ENCODE data around the gene ITIH5. TPM values are rescaled to one million over a fixed set of nuclear protein-coding genes. Genes with fewer than 3 reads are reported as not detected.
"Not testable (repeated sequence)": the region's sequence is repeated elsewhere in the genome, so short reads cannot be mapped to it uniquely, and the experiment has no call there.

ITIH5 gene
- total RNA-seq, 8 experiments from 2014 or later, result 0.15 to 154 (median 1.8) TPM

DNA sequence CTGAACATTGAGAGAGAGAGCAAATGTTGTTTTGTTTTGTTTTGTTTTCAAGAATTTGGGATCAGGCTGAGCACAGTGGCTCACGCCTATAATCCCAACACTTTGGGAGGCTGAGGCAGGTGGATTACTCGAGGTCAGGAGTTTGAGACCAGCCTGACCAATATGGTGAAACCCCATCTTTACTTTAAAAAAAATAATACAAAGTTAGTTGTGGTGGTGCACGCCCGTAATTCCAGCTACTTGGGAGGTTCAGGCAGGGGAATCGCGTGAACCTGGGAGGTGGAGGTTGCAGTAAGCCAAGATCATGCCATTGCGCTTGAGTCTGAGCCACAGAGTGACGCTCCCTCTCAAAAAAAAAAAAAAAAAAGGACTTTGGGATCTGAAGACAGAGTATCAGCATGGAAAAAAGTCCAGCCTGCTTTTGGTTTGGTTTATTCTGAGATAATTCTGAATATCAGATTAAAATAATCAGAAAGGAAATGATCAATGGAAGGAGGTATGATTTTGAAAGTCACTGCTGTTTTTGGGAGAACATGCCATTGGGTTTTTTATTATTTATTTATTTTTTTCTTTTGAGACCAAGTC, 34.5 kb upstream of the ITIH5 start:
- Histone ChIP-seq H3K4me1 (replicated peaks in 1 of 2) (peaks cover 0 to 5% of the 10 kb centered on the region in 2 donors), H3K4me3 (no peak overlapping the region), H3K27ac (peak overlapping the region in 1 of 2 donors; percentile 3)
- no peak for ATAC-seq (replicated peaks in 6 of 8)
- WGBS, 10 experiments, result 36 to 100% (median 93%) methylated on average over 1 to 8 of the region's 8 CpGs; no CpG with 5 or more reads in 2 of the 10 experiments
- in situ Hi-C loops (cut with MboI; ENCODE audit: low pct_unique_long_range_greater_than_20kb in 2 of 9, low sequenced_read_pairs in 9 of 9, unreplicated experiment in 9 of 9), result no loop called here

DNA sequence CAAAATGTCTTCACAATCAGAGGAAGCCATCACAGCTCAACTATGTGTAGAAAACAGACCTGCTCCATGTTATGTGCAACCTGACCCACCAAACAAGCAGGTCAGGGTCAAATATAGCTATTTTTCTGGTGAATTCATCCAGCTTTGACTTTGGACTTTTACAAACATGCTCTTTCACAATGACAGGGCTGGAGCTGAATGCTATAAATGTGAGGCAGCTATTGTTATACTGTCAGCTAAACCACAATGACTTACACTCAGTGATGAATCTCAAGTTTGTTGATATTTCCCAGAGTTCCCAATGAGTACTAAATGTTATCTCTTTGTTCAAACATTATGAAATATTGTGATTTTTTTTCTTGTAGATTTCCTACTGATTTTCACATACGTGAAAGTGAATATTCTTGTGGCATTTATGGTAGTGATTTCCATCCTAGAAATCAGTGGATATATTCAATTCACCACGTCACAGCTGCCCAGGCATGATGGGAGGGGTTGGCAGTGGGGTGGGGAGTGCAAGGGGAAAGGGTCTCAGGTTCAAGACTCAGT, 33.9 kb upstream of the ITIH5 start:
- 0 to 100% (median 91%) methylated on average over 1 of the region's 2 CpGs; no CpG with 5 or more reads in 5 of the 10 experiments for WGBS, 10 experiments
- no peak overlapping the region for H3K4me3 ChIP-seq
- H3K27ac ChIP-seq, result peak overlapping the region in 1 of 2 donors; percentile 3
- peaks cover 0 to 5% of the 10 kb centered on the region in 2 donors for H3K4me1 ChIP-seq (replicated peaks in 1 of 2)
- in situ Hi-C loops (cut with MboI; ENCODE audit: low pct_unique_long_range_greater_than_20kb in 2 of 9, low sequenced_read_pairs in 9 of 9, unreplicated experiment in 9 of 9), result no loop called here
- ATAC-seq (replicated peaks in 6 of 8), result peak in 5 of 8 experiments; percentile 32 to 88 (median 58)

DNA sequence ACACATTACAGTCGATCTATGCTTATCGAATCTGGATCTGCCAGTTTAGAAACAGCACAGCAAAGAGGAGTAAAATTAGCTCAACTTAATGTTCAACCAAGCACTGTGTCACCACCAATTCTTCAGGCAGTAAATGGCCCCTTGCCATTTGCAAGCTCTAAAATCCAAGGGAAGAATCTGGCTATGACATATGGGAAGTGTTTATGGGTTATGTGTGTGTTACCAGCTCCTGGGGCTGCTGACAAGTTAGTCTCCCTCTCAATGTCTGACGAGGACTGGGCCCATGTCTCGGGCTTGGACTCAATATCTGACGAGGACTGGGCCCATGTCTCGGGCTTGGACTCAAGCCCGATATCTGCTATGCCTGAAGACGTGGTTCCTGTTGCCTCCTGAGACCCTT, 30.7 kb upstream of the ITIH5 start:
- no peak for ATAC-seq (replicated peaks in 6 of 8)
- 17 to 90% (median 86%) methylated on average over 1 to 6 of the region's 8 CpGs; no CpG with 5 or more reads in 4 of the 10 experiments for WGBS, 10 experiments
- Histone ChIP-seq H3K27ac (no peak overlapping the region), H3K4me3 (no peak overlapping the region), H3K4me1 (replicated peaks in 1 of 2) (peaks cover 0 to 5% of the 10 kb centered on the region in 2 donors)
- in situ Hi-C loops (cut with MboI; ENCODE audit: low pct_unique_long_range_greater_than_20kb in 2 of 9, low sequenced_read_pairs in 9 of 9, unreplicated experiment in 9 of 9), result loop anchor here in 4 of 9 experiments (25.0 kb wide), 2 partner anchors 160 to 185 kb away; no protein-coding TSS in a partner anchor

DNA sequence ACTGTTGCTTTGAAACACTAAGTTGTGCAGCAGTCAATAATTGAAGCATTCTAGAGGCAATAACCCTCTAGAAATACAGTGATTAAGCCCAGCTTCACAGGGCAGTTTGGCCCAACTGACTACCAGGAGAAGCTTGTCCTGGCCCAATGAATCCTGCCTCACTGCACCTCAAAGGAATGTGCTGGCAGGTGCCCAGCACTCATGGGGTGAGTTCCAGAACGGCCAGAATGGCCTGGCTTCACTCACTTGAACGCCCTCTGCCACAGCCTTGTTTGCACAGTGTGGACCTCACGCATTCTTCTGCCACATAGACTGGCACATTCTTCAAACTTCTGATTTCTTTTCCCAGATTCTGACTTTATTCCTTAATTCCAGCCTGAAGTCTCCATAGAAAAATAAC, 29.8 kb upstream of the ITIH5 start:
- ATAC-seq (replicated peaks in 6 of 8), result peak in 1 of 8 experiments; percentile 72
- Histone ChIP-seq H3K27ac (no peak overlapping the region), H3K4me1 (replicated peaks in 1 of 2) (peaks cover 0 to 5% of the 10 kb centered on the region in 2 donors), H3K4me3 (no peak overlapping the region)
- WGBS, 10 experiments, result 27 to 85% (median 75%) methylated on average over 1 to 3 of the region's 3 CpGs; no CpG with 5 or more reads in 5 of the 10 experiments
- in situ Hi-C loops (cut with MboI; ENCODE audit: low pct_unique_long_range_greater_than_20kb in 2 of 9, low sequenced_read_pairs in 9 of 9, unreplicated experiment in 9 of 9), result loop anchor here in 4 of 9 experiments (25.0 kb wide), 2 partner anchors 159 to 184 kb away; no protein-coding TSS in a partner anchor

DNA sequence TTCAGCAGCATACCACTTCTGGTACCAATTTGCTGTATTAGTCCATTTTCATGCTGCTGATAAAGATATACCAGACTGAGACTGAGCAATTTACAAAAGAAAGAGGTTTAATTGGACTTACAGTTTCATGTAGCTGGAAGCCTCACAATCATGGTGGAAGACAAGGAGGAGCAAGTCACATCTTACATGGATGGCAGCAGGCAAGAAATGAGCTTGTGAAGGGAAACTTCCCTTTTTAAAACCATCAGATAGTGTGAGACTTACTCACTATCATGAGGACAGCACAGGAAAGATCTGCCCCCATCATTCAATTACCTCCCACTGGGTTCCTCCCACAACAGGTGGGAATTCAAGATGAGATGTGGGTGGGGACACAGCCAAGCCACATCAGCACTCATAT, 26.4 kb upstream of the ITIH5 start:
- in situ Hi-C loops (cut with MboI; ENCODE audit: low pct_unique_long_range_greater_than_20kb in 2 of 9, low sequenced_read_pairs in 9 of 9, unreplicated experiment in 9 of 9), result loop anchor here in 4 of 9 experiments (25.0 kb wide), 2 partner anchors 156 to 181 kb away; no protein-coding TSS in a partner anchor
- H3K4me1 ChIP-seq (replicated peaks in 1 of 2); H3K4me3 ChIP-seq; H3K27ac ChIP-seq; ATAC-seq (replicated peaks in 6 of 8): not testable (repeated sequence)

DNA sequence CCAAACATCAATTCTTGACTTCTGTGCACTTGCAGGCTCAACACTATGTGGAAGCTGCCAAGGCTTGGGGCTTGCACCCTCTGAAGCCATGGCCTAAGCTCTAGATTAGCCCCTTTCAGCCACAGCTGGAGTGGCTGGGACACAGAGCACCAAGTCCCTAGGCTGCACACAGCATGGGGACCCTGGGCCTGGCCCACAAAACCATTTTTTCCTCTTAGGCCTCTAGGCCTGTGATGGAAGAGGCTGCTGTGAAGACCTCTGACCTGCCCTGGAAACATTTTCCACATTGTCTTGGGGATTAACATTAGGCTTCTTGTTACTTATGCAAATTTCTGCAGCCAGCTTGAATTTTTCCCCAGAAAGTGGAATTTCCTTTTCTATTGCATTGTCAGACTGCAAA, 25.6 kb upstream of the ITIH5 start:
- ATAC-seq (replicated peaks in 6 of 8); H3K27ac ChIP-seq; H3K4me1 ChIP-seq (replicated peaks in 1 of 2); H3K4me3 ChIP-seq: not testable (repeated sequence)
- in situ Hi-C loops (cut with MboI; ENCODE audit: low pct_unique_long_range_greater_than_20kb in 2 of 9, low sequenced_read_pairs in 9 of 9, unreplicated experiment in 9 of 9), result loop anchor here in 4 of 9 experiments (25.0 kb wide), 2 partner anchors 155 to 180 kb away; no protein-coding TSS in a partner anchor

DNA sequence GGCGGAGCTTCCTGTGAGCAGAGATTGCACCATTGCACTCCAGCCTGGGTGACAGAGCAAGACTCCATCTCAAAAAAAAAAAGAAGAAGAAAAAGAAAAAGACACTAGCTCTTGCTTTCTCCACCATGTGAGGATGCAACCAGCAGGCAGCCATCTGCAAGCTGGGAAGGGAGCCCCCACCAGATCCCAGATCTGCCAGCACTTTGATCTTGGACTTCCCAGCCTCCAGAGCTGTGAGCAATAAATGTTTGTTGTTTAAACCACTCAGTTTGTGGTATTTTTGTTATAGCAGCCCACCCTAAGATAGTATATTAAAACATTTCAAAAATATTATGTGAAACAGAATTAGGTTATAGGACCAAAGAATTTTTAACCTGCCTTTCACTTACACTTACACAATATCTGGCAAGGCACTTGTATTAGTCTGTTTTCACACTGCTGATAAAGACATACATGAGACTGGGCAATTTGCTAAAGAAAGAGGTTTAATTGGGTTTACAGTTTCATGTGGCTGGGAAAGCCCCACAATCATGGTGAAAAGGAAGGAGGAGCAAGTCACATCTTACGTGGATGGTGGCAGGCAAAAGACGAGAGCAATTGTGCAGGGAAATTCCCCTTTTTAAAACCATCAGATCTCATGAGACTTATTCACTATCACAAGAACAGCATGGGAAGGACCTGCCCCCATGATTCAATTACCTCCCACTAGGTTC, 24.3 kb upstream of the ITIH5 start:
- 0 to 100% (median 45%) methylated on average over 1 to 3 of the region's 3 CpGs; no CpG with 5 or more reads in 2 of the 10 experiments for WGBS, 10 experiments
- not testable (repeated sequence) for H3K4me1 ChIP-seq (replicated peaks in 1 of 2); H3K4me3 ChIP-seq; ATAC-seq (replicated peaks in 6 of 8); H3K27ac ChIP-seq
- in situ Hi-C loops (cut with MboI; ENCODE audit: low pct_unique_long_range_greater_than_20kb in 2 of 9, low sequenced_read_pairs in 9 of 9, unreplicated experiment in 9 of 9), result loop anchor here in 4 of 9 experiments (25.0 kb wide), 2 partner anchors 154 to 179 kb away; no protein-coding TSS in a partner anchor

DNA sequence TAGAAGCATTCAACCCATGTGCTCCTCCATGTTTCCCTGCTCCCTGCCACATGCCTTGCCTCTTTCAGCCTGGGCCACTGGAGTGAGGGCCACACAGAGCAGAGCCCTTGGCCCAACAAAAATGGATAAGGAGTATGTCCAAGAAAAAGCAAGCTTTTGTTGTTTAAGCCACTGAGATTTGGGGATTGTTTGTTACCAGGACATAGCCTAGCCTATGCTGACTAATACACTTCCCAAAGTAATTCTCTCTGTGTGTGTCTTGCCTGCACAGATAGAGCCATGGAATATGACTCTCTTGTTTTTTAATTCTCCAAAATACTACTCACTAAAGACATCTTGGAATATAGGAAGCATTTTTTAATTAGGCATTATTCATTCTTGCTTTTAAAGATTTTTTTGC, 22.8 kb upstream of the ITIH5 start:
- in situ Hi-C loops (cut with MboI; ENCODE audit: low pct_unique_long_range_greater_than_20kb in 2 of 9, low sequenced_read_pairs in 9 of 9, unreplicated experiment in 9 of 9), result loop anchor here in 7 of 9 experiments (10.0 to 25.0 kb wide), 4 partner anchors 152 to 177 kb away; no protein-coding TSS in a partner anchor
- Histone ChIP-seq H3K27ac (no peak overlapping the region), H3K4me1 (replicated peaks in 1 of 2) (peaks cover 3% of the 10 kb centered on the region in 2 donors), H3K4me3 (no peak overlapping the region)
- ATAC-seq (replicated peaks in 6 of 8), result no peak

DNA sequence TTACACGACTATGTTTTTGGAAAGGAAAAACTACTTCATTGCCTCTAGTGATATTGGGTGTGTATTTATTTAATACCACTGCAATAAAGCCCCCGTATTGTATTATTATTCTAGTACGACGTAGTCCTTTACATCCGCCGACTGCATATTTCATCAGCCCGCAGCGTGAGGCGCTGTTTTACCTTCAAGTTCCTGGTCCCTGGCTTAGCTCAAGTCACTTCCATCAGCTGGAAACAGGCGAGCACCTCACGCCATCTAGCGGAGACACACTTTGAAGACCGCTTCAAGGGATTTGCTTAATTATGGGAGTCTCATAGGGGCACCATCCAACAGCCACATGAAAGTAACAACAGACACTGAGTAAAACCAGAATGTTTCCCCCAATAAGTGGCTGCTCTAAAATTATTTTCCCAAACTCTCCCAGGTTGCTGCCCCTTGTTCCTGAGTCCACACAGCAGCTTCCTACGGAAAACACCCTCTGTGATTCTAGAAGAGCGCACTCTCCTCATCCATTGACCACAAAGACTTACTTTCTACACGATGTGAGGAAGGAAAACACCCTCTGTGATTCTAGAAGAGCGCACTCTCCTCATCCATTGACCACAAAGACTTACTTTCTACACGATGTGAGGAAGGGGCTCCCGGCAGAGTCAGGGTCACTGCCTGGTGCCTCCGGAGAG, 20.6 kb upstream of the ITIH5 start:
- in situ Hi-C loops (cut with MboI; ENCODE audit: low pct_unique_long_range_greater_than_20kb in 2 of 9, low sequenced_read_pairs in 9 of 9, unreplicated experiment in 9 of 9), result loop anchor here in 7 of 9 experiments (10.0 to 25.0 kb wide), 4 partner anchors 150 to 175 kb away; no protein-coding TSS in a partner anchor
- Histone ChIP-seq H3K27ac (no peak overlapping the region), H3K4me3 (no peak overlapping the region), H3K4me1 (replicated peaks in 1 of 2) (peaks cover 3% of the 10 kb centered on the region in 2 donors)
- ATAC-seq (replicated peaks in 6 of 8), result peak; percentile 92 to 100 (median 97)
- WGBS, 10 experiments, result 10 to 65% (median 18%) methylated on average over 4 to 19 of the region's 20 CpGs; no CpG with 5 or more reads in 1 of the 10 experiments

DNA sequence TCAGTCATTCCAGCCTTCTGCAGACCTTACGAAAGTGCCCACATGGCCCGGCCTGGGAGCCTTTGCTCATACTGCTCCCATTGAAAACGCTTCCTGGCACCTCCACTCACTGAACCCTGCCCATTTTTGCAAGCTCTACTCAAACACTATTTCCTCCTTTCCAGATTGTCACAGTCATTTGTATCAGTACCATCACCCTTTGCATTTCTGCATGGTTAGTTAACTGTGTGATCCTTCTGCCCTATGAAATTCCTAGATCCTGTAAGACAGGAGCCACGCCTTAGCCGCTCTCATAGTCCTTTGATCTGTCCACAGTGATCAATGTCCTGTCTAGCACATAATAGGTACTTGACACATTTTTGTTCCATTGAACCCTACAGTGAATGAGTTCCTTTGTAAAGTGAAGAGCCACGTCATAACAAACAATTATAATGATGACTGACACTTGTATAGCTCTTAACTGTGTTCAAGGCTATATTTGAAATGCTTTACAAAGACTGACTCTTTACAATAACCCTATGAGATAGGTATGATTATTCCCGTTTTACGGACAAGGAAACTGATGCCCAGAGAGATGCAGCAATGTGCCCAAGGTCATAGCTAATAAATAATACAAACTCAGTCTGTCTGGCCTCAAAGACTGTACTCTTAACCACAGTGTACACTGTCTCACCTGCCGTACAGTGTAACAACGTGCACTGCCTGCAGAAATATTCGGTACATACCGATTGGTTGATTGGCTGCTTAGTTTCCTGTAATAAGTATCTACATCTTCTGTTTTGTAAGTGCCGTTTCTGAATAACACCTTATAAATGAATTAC, 19.8 kb upstream of the ITIH5 start:
- in situ Hi-C loops (cut with MboI; ENCODE audit: low pct_unique_long_range_greater_than_20kb in 2 of 9, low sequenced_read_pairs in 9 of 9, unreplicated experiment in 9 of 9), result loop anchor here in 7 of 9 experiments (10.0 to 25.0 kb wide), 4 partner anchors 149 to 174 kb away; no protein-coding TSS in a partner anchor
- no peak overlapping the region for H3K4me3 ChIP-seq
- ATAC-seq (replicated peaks in 6 of 8), result peak in 7 of 8 experiments; percentile 24 to 71 (median 55)
- peaks cover 3% of the 10 kb centered on the region in 2 donors for H3K4me1 ChIP-seq (replicated peaks in 1 of 2)
- no peak overlapping the region for H3K27ac ChIP-seq
- WGBS, 10 experiments, result 38 to 66% (median 56%) methylated on average over 4 to 13 of the region's 13 CpGs

DNA sequence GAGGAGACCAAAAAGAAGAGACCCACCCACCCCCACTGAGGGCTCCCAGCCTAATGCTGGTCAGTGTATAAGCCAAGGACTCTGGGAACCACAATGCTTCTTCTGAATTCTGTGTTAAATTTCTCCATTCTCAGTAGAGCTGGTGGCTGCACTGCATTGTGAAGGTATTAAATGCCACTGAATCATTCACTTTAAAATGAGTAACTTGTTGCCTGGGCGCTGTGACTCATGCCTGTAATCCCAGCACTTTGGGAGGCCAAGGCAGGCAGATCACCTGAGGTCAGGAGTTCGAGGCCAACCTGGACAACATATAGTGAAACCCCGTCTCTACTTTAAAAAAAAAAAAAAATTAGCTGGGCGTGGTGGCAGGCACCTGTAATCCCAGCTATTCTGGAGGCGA, 13.3 kb upstream of the ITIH5 start:
- 38 to 96% (median 76%) methylated on average over 3 to 5 of the region's 5 CpGs; no CpG with 5 or more reads in 3 of the 10 experiments for WGBS, 10 experiments
- H3K4me1 ChIP-seq (replicated peaks in 1 of 2); ATAC-seq (replicated peaks in 6 of 8); H3K4me3 ChIP-seq; H3K27ac ChIP-seq: not testable (repeated sequence)
- in situ Hi-C loops (cut with MboI; ENCODE audit: low pct_unique_long_range_greater_than_20kb in 2 of 9, low sequenced_read_pairs in 9 of 9, unreplicated experiment in 9 of 9), result loop anchor here in 7 of 9 experiments (10.0 to 25.0 kb wide), 4 partner anchors 143 to 168 kb away; no protein-coding TSS in a partner anchor

DNA sequence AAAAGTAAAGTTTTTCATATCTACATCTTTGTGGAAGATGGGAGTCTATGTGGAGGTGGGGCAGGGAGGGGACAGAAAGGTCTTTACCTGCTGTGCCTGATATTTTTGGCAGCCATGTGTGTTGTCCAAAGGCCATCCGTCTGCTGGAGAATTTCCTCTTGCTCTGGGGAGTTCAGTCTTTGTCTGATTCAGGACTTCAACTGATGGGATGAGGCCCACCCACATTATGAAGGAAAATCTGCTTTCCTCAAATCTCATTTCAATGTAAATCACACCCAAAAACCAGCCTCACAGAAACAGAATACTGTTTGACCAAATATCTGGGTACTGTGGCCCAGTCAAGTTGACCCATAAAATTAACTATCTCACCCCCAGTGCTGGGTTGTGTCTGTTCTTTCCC, 12.5 kb upstream of the ITIH5 start:
- no peak for ATAC-seq (replicated peaks in 6 of 8)
- Histone ChIP-seq H3K4me3 (no peak overlapping the region), H3K27ac (no peak overlapping the region), H3K4me1 (replicated peaks in 1 of 2) (no peaks in the 10 kb centered on the region)
- in situ Hi-C loops (cut with MboI; ENCODE audit: low pct_unique_long_range_greater_than_20kb in 2 of 9, low sequenced_read_pairs in 9 of 9, unreplicated experiment in 9 of 9), result loop anchor here in 4 of 9 experiments (25.0 kb wide), 2 partner anchors 142 to 167 kb away; no protein-coding TSS in a partner anchor
- 17 to 89% (median 46%) methylated on average over 1 of the region's 1 CpG; no CpG with 5 or more reads in 6 of the 10 experiments for WGBS, 10 experiments

All from motor neuron (in vitro differentiated cells).